Thyroid gland (tissue), 4 donors: ENCODE measurements around the gene CTNNA2.

Experiments
- CTCF ChIP-seq, 6 experiments: fragments of 200-600 bp in 3 of 6; fragments of 450-650 bp in 3 of 6; sonication (generic) in 3 of 6; IDR thresholded peaks; one replicate each; pipeline ENCODE4 v1.5.1; 2016 to 2019; ENCODE audit warnings: antibody characterized with exemption in 6 of 6, mild to moderate bottlenecking in 2 of 6, inconsistent platforms in 1 of 6, moderate library complexity in 1 of 6
- POLR2A ChIP-seq, 2 donors: fragments of 450-650 bp; IDR thresholded peaks; one replicate each; pipeline ENCODE4 v1.6.1; 2017; ENCODE audit warnings: antibody characterized with exemption in 2 of 2, mild to moderate bottlenecking in 2 of 2, moderate library complexity in 1 of 2

- TF ChIP-seq CTCF (IDR thresholded peaks at IDR 0.05) (no peak), POLR2A (IDR thresholded peaks at IDR 0.05) (no peak)
Measured at GRCh38 chr2:80050246-80050645, 537.4 kb downstream of the CTNNA2 start.
